Esophagus (tissue), 2 donors: ENCODE results near the gene RTN1. TPM values are rescaled to one million over a fixed set of nuclear protein-coding genes. Genes with fewer than 3 reads are reported as not detected.

Experiments
- H3K27ac ChIP-seq, 2 donors: one replicate each; pipeline ENCODE4 v1.5.1; 2013; ENCODE audit warnings: low read depth in 2 of 2, mild to moderate bottlenecking in 2 of 2, inconsistent platforms in 1 of 2, low read length in 1 of 2, moderate library complexity in 1 of 2
- H3K27me3 ChIP-seq, 2 donors: one replicate each; pipeline ENCODE4 v1.6.1; 2013; ENCODE audit warnings: low read length in 2 of 2, control low read depth in 1 of 2, mild to moderate bottlenecking in 1 of 2; ENCODE audit not compliant: insufficient read depth in 2 of 2, control insufficient read depth in 1 of 2
- H3K36me3 ChIP-seq, 2 donors: one replicate each; pipeline ENCODE4 v1.6.1; 2013; ENCODE audit warnings: low read length in 1 of 2; ENCODE audit not compliant: control insufficient read depth in 2 of 2, insufficient read depth in 2 of 2
- H3K4me1 ChIP-seq, 2 donors: one replicate each; pipeline ENCODE4 v1.6.1; 2013; ENCODE audit warnings: low read length in 1 of 2; ENCODE audit not compliant: control insufficient read depth in 2 of 2, insufficient read depth in 2 of 2
- H3K4me3 ChIP-seq, 2 donors: one replicate each; pipeline ENCODE4 v1.5.1; 2013; ENCODE audit warnings: low read length in 2 of 2, mild to moderate bottlenecking in 2 of 2, low read depth in 1 of 2, moderate library complexity in 1 of 2
- H3K9me3 ChIP-seq, 2 donors: one replicate each; pipeline ENCODE4 v1.6.1; 2013; ENCODE audit warnings: mild to moderate bottlenecking in 2 of 2, low read depth in 1 of 2, low read length in 1 of 2, moderate library complexity in 1 of 2; ENCODE audit not compliant: control insufficient read depth in 2 of 2, insufficient read depth in 1 of 2
- WGBS, 2 donors: extraction: QIAGEN DNeasy Blood & Tissue Kit; methylation state at CpG; one replicate each; pipeline ENCODE4 v1.1.7; 2013; 5-methylcytosine and 5-hydroxymethylcytosine counted together
- polyA plus RNA-seq, 2 donors: library from polyadenylated mRNA; stranded (reverse); fragments of 200-250 nt; gene quantifications; one replicate each; pipeline ENCODE4 v1.2.3, GENCODE V29; 2013
- donor health status: healthy with polysubstance abuse.
- donor health status: Bipolar disorder and iron deficiency.

RTN1 gene
- polyA plus RNA-seq, 2 donors = 0.26 to 0.58 TPM

DNA sequence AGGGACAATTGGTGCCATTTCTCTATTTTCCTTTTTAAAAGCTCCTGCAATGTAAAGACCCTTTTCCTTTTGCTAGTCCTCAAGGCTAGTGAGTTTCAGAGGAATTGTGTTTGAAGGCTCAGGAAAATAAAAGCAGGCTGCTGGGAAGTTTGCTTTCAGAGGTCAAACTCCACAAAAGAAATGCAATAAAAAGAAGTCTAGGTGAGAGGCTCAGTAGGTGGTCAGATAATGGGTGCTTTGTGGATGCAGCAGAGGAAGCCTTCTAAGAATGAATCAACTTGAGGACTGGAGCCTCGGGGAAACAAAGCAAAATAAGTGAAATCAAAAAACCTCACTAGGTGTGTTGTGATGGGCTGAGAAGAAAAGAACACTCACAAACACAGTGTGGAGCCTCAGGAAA lies 304.3 kb downstream of the RTN1 start:
- no peak overlapping the region for H3K27ac ChIP-seq
- no peaks in the 10 kb centered on the region for H3K9me3 ChIP-seq
- 37% methylated on average over 1 of the region's 1 CpG for WGBS, 2 donors
- no peaks in the 10 kb centered on the region for H3K36me3 ChIP-seq
- no peaks in the 10 kb centered on the region for H3K27me3 ChIP-seq
- H3K4me3 ChIP-seq = no peak overlapping the region
- H3K4me1 ChIP-seq = no peaks in the 10 kb centered on the region

DNA sequence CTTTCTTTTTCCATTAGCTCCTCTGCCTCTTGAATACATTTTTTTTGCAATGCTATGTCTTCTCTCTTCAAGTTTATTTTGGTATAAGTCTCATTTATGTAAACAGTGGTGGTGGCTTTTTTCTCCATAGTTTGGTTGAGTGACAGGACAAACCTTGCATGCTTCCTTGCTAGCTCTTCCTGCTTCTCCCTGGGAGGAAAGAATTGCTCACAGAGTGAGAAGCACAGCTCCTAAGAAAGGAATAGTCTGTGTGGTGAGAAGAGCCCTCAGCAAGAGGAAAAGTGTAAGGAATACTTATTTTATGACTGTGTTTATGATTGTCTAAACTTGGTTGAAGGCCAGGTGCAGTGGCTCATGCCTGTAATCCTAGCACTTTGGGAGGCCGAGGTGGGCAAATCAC lies 305.5 kb downstream of the RTN1 start:
- Histone ChIP-seq H3K27ac (no peak overlapping the region), H3K9me3 (no peaks in the 10 kb centered on the region), H3K27me3 (no peaks in the 10 kb centered on the region), H3K4me3 (no peak overlapping the region), H3K4me1 (no peaks in the 10 kb centered on the region), H3K36me3 (no peaks in the 10 kb centered on the region)
- WGBS, 2 donors = 50 to 71% methylated on average over 1 of the region's 1 CpG

DNA sequence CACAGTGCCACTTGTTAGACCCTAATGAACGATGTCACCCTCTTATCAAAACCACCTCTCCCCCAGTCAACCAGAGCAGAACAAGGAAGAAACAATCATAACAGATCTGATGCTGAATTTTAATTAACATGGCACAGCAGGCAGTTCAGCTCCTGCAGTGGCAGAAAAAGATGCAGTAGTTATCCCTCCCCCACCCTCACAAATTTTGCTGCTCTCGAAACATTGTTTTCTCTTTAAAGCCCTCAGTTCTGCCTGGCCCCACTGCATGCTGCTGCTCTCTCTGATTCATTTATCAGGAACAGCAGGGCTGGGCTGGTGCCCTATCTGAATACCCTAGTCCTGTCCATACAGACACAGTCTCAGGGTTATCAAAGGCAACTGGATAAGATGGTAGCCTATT lies 306.2 kb downstream of the RTN1 start:
- Histone ChIP-seq H3K4me3 (no peak overlapping the region), H3K27ac (no peak overlapping the region), H3K9me3 (no peaks in the 10 kb centered on the region), H3K36me3 (no peaks in the 10 kb centered on the region), H3K27me3 (no peaks in the 10 kb centered on the region), H3K4me1 (no peaks in the 10 kb centered on the region)
- WGBS, 2 donors = 28 to 42% methylated on average over 2 of the region's 2 CpGs

- Histone ChIP-seq H3K27ac (no peak overlapping the region), H3K4me3 (no peak overlapping the region)
- WGBS, 2 donors = 80% methylated on average over 2 of the region's 2 CpGs
Observed at GRCh38 chr14:59547310-59547709, 323.3 kb downstream of the RTN1 start.

More at GRCh38 chr14:59547310-59547709, 323.3 kb downstream of the RTN1 start:
- H3K9me3 ChIP-seq = peaks cover 0 to 4% of the 10 kb centered on the region in 2 donors
- H3K27me3 ChIP-seq = no peaks in the 10 kb centered on the region
- H3K36me3 ChIP-seq = no peaks in the 10 kb centered on the region
- H3K4me1 ChIP-seq = no peaks in the 10 kb centered on the region

Other genes starting within 250 kb of the RTN1 start
- under 1 TPM in 1 of 2 donors, not detected in 1; under 0.01 TPM for gene LRRC9, start 49.4 kb upstream of the RTN1 start, polyA plus RNA-seq
- 10 to 100 TPM in 1 of 2 donors, 1 to 10 TPM in 1; 7.1 to 10.5 TPM for gene PCNX4, start 221.1 kb upstream of the RTN1 start, polyA plus RNA-seq